HG03097 (cell line): Measurements from ENCODE around the gene MBD4.
"Not testable (repeated sequence)": the region's sequence is repeated elsewhere in the genome, so short reads cannot be mapped to it uniquely, and the experiment has no call there.

Experiments
- ATAC-seq: cut with Tn5 transposase; IDR thresholded peaks from one replicate; pipeline ENCODE4 v1.9.1; 2021; ENCODE audit not compliant: unreplicated experiment, low FRiP score

The MBD4 gene

DNA sequence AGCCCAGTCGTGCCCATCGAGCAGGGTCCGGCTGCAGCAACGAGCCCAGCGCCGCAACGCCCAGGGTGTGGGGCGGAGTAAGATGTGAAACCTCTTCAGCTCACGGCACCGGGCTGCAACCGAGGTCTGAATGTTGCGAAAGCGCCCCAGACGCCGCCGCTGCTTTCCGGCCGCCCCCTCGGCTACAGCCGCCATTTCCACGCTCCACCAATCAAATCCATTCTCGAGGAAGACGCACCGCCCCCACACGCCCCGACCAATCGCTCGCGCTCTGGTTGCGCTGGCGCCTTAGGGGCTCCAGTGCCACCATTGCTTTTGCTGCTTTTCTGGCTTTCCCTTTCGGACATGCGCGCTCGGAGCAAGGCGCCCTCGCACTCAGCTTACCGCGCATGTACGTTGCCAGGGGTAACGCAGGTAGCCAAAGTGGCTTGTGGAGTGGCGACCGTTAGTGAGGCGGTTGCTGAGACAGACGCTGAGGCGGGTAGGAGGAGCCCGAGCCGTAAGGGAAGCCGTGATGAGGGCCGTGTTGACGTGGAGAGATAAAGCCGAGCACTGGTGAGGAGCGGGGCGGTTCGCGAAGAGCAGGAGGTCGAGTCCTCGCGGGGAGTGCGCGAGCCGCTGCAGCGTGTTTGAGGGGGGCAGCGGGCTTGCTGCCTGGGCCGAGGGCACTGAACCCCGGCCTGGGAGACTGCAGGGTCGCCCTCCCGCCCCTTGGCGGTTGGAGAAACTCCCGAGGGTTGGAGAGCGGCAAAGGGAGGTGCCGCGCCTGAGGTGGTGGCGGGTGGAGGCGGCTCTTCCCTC is at the start of gene MBD4, which contains the start of gene IFT122:
TSS of gene MBD4 (minus strand) at position 132 of the 801 bp plus-strand sequence. CDS start at position 17, 115 bp downstream.
TSS of gene IFT122 (plus strand) at position 408 of the 801 bp plus-strand sequence. CDS start at position 515, 107 bp downstream.
- peak; percentile 82 for ATAC-seq

DNA sequence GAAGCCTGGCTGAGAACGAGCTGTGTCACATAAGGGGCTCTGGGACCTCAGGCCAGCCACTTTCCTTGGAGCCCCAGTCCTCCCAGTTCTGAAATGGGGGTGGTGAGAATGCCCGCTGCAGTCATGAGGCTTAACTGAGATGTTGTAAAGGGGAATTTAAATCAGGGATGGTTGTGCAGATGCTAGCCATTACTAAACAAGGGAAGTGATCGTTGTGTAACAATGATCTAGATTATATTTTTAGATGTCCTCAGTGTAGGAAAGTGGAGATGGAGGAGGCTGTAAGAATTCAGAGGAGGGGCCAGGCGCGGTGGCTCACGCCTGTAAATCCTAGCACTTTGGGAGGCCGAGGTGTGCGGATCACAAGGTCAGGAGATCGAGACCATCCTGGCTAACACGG is 49.5 kb upstream of the MBD4 start:
- not testable (repeated sequence) for ATAC-seq

DNA sequence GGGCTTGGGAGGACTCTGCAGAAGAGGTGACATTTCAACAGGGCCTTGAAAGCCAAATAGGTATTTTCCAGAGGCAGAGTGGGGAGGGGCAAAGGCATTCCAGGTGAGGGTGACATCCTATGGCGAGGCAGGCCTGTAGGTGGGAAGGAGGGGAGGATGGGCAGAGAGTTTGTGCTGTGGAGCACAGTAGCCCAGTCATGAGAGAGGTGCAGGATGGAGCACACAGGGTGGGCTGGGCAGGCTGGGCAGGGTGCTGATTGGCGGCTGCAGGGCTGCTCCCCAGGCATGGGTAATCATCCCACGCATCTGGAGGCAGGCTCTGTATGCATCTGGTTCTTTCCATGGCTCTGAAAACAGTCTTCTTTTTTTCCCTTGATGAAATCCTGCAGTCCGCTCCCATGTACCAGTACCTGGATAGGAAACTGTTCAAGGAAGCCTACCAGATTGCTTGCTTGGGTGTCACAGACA is 48.2 kb upstream of the MBD4 start:
- ATAC-seq = not testable (repeated sequence)

DNA sequence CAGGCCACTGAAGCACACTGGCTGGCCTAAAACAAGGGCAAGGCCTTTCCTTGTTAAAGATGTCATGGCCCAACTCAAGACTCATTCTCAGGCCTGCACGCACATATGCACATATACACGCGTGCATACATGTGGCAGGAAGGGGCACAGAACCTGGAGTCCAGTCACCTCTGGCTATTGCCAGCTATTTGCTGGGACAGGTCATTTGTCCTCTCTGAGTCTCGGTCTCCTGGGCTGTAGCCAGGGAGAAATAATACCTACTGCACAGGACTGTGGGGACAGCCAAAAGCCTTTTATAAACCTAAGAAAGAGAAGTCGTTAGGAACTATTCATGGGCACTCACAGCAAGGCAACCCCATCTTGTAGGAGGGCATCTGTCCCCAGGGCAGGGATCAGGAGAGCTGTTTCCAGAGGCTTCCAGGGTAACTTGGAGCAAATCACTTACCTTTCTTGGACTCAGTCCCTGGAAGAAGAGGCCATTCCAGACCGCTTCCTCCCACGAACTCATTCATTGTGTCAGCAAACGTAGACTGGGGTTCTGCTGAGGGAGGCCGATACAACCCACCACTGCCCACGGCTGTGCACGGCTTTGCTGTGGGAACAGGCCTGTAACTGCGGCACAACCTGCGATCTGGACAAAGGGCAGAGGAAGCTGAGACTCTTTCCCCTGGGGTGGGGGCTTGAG is 47.6 kb upstream of the MBD4 start:
- ATAC-seq = no peak

DNA sequence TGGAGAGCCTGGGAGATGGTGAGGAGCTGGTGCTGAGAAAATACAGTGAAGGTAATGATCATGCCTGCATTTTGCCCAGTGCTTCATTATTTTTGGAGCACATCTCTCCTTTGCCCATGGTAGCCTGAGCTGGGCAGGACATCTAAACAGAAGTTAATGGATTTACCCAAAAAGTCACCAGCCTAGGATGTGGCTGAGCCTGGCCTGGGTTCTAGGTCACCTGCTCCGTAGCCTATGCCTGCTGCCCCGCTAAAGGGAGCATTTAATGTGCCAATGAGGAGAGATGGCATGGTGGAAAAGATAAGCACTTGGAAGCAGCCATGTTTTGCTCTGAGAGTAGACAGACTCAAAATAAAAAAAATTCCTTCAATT is 46.9 kb upstream of the MBD4 start:
- ATAC-seq = no peak

DNA sequence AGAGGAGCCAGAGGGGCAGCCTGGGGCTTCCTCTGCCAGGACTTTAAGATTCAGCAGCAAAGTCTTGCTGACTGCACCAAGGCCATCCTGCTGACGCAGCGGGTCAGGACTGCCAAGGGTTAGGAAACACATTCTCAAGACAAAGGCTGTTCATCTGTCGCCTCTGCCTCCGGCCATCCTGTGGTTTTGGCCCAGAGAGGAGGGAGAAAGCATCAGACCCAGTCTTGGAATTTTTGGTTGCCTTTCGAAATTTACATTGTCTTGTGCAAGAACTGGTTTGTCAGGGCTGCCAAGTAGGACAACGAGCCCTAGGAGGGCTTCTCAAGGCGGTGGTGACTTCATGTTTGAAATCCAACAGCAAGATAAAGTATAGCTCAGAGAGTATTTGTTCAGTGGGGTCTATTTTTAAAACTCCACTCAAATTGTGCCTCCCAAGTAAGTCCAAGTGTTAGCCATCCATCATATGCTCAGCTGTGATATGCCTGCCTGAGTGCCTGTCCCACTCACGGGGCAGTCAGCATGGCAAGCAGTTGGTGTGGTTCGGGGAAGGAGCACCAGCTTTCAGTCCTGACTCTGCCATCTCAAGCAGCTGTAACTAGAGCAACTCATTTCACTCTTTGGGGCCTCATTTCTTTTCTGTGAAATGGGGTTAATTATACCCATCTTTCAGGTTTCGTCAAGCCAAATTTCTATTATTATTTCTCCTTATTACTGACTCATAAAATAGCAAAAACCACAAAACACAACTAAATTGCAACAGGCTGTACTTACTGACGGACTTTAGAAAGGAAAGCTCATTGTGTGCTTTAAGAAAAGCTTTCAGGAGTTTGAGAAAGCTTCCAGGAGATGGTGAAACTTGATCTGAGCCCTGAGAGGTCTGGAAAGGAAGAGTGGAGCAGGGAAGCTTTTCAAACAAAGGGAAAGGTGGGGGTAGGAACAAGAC is 46.2 kb upstream of the MBD4 start:
- ATAC-seq = no peak

DNA sequence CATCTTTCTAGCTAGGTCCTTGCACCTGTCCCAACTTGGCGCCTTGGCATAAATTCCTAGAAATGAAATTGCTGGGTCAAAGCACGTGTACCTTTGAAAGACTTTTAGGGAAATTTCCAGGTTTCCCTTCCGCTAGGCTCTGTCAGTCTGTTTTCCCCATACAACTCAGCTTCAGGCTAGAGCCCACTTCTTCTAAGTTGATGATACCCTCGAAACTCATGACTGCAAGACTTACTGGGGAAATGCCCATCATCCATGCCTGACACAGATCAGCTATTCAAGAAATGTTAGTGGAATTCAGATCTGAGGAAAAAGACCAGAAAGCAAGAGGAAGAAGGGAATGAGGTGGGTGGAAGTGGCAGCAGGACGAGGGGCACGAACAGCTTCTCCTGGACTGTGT is 45.4 kb upstream of the MBD4 start:
- ATAC-seq = not testable (repeated sequence)

DNA sequence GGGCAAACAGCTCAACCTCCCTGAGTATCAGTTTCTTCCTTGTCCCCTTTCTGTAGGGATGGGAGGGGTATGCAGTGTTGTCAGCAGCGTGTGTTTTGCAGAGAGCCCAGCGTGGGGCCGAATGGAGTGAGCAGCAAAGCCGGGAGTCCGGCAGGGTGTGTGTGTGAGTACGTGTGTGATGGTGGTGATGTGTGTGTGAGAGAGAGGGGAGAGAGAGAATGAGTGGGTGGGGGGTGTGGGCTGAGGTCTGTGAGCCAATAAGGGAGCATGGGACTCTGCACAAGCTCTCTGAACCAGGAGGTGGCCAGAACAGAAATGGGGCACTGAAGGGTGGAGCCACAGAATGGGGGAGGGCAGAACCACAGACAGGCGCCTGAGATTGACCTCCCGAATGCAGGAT is 44.1 kb upstream of the MBD4 start:
- no peak for ATAC-seq

DNA sequence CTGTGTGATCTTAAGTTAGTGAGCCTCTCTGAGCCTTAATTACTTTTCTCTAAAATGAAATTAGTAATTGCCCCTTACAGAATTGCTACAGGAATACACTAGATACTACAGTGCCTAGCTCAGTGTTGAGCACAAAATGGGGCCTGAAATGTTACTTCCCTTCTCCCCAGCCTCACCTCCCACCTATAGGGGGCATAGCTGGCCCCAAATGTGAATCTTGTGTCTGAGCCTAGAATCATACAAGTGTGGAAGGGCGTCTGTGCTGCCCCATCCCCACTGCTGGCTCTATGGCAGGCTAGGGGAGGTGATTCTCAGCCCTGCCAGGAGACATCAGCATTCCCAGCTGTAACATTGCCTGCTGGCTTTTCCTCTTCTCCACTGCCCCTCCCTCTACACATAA is 43.0 kb upstream of the MBD4 start:
- no peak for ATAC-seq

DNA sequence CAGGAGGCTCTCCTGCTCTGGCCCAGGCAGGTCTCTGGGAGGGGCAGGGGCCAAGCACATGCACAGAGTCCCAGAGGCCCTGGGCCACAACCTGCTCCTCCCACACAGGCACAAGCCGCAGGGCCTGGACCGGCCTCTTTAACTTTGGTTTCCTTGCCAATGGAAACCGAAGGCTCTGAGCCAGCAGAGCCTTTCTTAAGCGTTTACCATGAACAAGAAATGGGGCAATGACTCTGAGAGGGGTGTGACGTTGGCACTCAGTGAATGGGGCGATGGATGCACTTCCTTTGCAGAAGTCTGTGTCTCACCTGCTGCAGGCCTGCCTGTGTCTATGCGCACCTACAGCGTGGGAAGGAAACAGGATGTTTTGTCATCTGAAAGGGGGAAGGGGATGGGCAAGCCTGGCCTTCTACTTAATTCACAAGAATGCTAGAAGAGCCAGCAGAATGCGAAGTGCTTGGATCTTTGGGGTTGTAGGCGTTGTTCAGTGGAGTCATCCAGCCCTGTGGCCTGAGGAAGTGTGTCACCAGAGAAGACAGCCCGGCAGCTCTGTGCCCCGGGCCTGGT is 42.1 kb upstream of the MBD4 start:
- no peak for ATAC-seq

DNA sequence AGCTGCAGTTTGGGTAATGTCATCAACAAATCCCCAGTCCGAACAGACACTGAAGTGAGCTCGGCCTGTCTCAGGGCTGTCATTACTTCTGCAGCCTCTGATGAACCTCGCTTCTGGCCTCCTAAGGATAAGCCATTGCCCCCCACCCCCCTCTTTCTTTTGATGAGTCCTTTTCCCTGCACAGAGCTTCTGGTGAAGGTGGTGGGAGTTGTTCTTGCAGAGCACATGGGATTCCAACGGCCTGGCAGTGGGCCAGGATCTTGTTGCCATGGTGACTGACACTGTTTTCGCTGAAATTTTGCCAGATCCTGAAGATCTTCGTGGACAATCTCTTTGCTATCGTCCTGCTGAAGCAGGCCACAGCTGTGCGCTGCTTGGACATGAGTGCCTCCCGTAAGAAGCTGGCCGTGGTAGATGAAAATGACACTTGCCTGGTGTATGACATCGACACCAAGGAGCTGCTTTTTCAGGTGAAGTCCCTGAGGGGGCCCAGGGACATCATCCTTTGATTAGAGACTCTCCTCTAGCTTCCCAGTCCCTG is 41.5 kb upstream of the MBD4 start:
- not testable (repeated sequence) for ATAC-seq

DNA sequence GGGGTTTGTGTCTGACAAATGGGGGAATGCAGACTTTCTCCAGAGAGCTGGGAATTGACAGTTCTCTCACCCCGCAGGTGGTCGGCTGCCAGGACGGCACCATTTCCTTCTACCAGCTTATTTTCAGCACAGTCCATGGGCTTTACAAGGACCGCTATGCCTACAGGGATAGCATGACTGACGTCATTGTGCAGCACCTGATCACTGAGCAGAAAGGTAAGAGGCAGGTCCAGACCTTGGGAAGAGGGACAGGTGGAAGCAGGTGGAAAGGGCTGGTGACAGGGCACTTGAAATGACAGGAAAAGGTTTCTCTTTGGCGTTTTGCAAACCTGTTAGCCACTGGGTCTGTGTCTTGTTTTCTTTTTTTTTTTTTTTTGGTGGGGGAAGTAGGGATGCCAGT is 36.8 kb upstream of the MBD4 start:
- ATAC-seq = no peak

DNA sequence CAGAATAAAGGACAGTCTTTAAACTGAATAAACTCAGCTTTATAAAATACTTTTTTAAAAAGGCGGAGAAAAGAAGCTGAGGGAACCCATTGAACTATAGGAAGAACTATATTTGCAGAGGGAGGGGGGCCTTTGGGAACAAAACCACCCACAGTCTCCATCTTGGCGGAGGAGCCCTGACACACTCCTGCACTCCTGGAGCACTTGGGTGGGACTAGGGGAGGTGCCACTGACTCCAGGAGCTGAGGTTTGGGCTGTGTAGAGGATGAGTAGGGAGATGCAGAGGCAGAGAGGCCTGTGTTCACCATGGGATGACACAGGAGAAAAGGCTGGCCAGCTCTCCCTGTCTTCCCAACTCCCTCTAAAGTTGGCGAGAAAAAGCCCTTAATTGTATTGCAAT is 36.1 kb upstream of the MBD4 start:
- ATAC-seq = no peak

DNA sequence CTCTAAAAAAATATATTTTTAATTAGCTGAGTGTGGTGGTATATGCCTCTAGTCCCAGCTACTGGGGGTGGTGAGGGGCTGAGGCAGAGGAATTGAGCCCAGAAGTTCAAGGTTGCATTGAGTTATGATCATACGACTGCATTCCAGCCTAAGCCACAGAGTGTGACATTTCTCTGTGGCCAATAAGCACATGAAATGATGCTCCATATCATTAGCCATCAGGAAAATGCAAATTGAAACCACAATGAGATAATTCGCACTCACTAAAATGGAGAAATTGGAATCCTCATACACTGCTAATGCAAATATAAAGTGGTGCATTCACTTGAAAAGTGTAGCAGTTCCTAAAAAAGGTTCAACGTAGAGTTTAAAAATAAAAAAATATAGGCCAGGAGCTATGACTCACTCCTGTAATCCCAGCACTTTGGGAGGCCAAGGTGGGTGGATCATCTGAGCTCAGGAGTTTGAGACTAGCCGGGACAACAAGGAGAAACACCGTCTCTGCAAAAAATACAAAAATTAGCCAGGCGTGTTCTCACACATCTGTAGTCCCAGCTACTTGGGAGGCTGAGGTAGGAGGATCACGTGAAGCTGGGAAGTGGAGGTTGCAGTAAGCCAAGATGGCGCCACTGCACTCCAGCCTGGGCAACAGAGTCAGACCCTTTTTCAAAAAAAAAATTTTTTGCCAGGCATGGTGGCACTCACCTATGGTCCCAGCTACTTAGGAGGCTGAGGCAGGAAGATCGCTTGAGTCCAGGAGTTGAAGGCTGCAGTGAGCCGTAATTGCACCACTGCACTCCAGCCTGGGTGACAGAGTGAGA is 35.4 kb upstream of the MBD4 start:
- ATAC-seq = no peak

DNA sequence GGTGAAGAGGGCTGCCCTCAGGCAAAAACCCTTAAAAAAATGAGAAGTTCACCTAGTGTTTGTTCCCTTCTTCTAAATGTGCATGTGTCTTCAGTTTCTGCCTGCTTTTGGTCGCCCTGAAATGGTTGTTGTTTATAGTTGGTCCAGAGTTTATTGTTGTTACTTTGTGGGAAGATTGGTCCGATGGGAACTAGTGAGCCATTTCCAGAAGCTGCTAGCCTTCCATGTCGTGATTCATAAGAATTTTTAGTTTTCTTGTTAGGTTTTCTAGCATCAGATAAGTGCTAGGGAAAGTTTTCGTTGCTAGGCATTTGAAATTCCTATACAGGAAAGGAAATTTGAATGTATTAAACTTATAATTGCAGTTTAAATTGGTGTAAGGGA is 34.0 kb upstream of the MBD4 start:
- no peak for ATAC-seq

DNA sequence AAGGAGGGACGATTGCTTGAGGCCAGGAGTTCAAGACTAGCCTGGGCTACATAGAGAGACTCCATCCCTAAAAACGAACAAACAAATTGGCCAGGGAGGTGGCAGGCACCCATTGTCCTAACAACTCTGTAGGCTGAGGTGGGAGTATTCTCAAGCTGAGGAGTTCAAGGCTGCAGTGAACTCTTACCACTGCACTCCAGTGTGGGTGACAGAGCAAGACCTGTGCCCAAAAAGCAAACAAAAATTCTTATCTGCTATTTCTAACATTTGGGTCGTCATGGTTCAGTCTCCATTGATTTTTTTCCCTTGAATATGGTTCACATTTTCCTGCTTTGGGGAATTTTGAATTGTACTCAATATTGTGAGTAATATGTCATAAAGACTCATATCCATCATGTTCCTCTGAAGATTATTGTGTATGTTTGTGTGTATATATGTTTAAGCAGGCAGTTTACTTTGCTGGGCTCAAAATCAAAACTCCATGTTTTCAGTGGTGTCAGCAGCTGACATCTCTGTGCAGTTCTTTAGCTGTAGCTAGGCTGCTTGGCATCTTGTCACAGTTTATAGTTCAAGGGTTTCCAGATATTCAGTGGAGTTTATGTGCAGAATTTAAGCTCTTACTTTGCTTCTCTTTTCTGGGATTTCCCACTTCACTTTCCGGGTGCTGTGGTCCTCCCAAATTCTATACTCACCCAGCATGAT is 33.5 kb upstream of the MBD4 start:
- no peak for ATAC-seq

DNA sequence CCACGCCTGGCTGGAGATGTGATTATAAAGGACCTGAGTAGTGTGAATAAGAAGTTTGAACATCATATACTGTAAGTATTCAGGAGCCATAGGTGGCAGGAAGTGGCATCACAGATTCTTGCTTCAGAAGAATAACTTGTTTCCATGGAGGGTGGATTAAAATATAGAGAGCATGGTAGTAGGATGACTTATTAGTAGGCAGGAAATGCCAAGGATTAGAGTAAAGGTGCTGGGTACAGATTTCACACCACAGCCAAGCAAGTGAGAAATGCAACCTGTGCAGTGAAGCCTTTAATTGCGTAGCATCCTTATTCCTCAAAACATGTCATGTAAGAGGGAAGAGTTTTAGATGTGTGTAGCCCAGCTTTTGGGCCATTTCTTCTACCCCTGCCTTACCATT is 31.1 kb upstream of the MBD4 start:
- ATAC-seq = no peak

DNA sequence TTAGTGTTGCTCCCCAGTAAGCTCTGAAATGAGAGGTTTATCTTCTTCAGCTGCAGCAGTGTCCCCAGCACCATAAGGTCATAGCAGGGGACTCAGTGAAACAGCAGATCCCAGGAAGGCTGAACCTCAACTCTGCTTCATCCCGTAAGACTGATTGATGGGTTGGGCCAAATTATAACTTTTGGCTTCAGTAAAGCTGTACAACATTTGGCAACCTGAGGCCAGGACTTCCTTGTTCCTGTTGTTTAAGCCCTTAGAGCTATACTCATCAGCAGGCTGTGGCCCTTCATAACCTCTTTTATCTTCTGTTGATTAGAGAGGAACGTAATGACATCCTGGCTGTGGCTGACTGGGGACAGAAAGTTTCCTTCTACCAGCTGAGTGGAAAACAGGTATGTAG is 29.3 kb upstream of the MBD4 start:
- no peak for ATAC-seq

DNA sequence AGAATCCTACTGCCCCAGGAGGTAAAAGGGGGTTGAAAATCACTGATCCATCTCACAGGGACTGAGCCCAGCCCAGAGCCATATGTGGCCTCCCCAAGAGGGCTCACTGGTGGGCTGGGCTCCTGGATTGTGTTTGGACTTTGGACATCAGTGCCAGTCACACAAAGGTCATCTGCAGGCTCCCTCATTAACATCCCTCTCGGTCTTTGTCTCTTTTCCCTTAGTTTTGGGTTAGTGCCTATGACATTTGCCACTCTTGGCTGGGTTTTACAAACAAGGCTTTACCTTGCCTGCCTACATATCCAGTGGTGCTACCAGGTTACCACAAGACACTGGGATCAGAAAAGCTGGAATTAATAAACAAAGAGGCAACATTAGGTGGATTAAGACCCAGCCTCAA is 28.2 kb upstream of the MBD4 start:
- no peak for ATAC-seq
